ENCODE measurements around the gene EIF2S1. TPM values are rescaled to one million over a fixed set of nuclear protein-coding genes. Genes with fewer than 3 reads are reported as not detected.
A peak's percentile ranks its signal among the peaks of the same experiment; 100 is the strongest.

Gene EIF2S1
- total RNA-seq, 1 donor from 2014 or later: 80.1 TPM

DNA sequence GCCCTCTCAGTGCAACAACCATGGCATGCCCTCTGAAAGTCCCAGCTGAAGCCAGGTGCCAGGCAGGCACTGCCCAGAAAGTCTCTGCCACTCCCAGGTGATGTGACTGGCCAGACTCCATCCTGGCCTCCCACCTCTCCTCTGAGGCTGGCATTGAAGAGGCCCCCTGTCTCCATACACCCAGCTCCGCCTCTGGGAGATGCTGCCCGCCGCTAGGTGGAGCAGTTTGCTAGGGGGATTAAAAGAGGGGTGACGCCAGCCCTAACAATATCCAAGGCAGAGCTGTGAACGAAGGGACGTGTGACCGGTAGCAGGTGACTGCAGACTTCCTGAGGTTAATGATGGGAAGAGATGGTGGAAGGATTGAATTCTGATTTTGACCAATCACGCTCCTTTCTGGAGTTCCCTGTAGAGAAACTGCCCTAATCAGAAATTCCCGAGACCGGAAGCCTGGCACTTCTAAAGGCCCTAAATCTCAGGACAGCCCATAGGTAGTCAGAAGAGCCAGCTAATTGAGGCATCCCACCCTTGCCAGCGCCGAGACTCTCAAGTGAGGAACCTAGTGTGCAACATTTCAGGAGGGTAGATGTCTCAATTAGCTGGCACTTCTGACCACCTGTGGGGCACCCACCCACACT is 60.1 kb downstream of the EIF2S1 start:
- Histone ChIP-seq H3K4me3 (no peak overlapping the region), H3K27ac (no peak overlapping the region), H3K4me1 (no peaks in the 10 kb centered on the region), H3K36me3 (no peaks in the 10 kb centered on the region), H3K9me3 (no peaks in the 10 kb centered on the region), H3K27me3 (peaks cover 1% of the 10 kb centered on the region)
- TF ChIP-seq, protein P1, sequence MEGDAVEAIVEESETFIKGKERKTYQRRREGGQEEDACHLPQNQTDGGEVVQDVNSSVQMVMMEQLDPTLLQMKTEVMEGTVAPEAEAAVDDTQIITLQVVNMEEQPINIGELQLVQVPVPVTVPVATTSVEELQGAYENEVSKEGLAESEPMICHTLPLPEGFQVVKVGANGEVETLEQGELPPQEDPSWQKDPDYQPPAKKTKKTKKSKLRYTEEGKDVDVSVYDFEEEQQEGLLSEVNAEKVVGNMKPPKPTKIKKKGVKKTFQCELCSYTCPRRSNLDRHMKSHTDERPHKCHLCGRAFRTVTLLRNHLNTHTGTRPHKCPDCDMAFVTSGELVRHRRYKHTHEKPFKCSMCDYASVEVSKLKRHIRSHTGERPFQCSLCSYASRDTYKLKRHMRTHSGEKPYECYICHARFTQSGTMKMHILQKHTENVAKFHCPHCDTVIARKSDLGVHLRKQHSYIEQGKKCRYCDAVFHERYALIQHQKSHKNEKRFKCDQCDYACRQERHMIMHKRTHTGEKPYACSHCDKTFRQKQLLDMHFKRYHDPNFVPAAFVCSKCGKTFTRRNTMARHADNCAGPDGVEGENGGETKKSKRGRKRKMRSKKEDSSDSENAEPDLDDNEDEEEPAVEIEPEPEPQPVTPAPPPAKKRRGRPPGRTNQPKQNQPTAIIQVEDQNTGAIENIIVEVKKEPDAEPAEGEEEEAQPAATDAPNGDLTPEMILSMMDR (IDR thresholded peaks at IDR 0.05): peak; percentile 41
- intact Hi-C loops (cut with DNase I): no loop called here
- ATAC-seq (peak; percentile 43), DNase-seq (no peak)

DNA sequence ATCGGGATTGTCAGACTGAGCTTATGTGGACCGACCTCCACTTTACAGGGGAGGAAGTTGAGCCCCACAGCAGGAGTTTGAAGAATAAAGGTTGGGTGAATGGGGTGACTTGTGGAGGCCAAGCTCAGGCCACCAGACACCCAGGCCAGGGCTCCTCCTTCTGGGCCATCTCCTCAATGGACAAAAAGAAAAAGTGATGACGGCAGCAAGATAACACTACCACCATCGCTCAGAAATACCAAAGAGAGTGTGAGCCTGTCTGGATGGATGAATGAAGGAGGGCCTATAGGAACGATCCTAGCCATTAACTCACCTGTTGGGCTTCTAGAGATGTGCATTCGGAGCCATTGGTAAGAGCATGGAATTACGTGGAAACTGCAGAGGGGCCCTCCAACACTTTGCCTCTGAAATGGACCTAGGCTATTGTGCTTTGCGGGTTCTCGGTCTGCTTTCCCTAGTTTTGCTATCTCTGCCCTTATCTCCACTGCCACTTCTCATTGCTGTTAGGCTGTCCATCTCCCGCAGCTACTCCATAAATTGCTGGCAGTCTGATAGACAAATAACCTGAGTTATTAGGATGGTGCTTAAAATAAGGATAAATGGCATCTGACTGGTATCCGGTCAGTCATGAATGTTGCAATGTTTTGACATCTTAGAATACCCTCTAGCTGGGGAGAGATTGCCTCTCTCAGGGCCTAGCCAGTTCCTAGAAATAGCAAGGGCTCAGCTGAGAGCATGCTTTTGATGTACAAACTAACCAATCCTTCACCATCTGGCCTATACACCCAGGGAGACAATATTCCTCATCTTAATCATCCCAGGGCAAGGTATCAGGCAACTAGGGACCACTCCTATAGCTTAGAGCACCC is 61.5 kb downstream of the EIF2S1 start:
- intact Hi-C loops (cut with DNase I): no loop called here
- ATAC-seq (no peak), DNase-seq (no peak)
- peaks cover 7% of the 10 kb centered on the region for H3K27me3 ChIP-seq
- no peaks in the 10 kb centered on the region for H3K9me3 ChIP-seq
- no peaks in the 10 kb centered on the region for H3K36me3 ChIP-seq
- H3K27ac ChIP-seq: no peak overlapping the region
- H3K4me1 ChIP-seq: no peaks in the 10 kb centered on the region
- H3K4me3 ChIP-seq: no peak overlapping the region
- TF ChIP-seq, protein P1 (IDR thresholded peaks at IDR 0.05): no peak

DNA sequence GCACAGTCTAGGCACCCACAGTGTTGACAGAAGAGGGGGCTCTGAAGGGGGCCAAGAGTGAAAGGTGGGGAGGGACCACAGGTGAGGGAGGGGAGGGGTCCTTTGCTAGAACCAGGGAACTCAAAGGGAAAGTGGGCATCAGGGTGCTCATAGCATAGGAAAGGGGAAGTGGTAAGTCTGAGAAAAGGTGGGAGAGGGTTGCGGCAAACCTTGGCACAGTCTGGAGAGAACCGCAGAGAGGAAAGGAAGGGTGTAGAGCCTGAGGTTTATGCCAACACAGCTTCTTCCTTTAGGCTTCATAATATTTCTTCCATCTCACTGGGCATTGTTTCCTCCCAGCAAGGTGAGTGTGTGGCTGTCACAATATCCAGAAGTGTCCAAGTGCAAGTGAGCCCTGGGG is 63.3 kb downstream of the EIF2S1 start:
- no peak for DNase-seq
- Histone ChIP-seq H3K9me3 (no peaks in the 10 kb centered on the region), H3K4me1 (no peaks in the 10 kb centered on the region), H3K27me3 (peaks cover 7% of the 10 kb centered on the region), H3K27ac (no peak overlapping the region), H3K36me3 (no peaks in the 10 kb centered on the region), H3K4me3 (no peak overlapping the region)
- TF ChIP-seq, protein P1 (IDR thresholded peaks at IDR 0.05): no peak
- intact Hi-C loops (cut with DNase I): no loop called here
- ATAC-seq: peak; percentile 55

DNA sequence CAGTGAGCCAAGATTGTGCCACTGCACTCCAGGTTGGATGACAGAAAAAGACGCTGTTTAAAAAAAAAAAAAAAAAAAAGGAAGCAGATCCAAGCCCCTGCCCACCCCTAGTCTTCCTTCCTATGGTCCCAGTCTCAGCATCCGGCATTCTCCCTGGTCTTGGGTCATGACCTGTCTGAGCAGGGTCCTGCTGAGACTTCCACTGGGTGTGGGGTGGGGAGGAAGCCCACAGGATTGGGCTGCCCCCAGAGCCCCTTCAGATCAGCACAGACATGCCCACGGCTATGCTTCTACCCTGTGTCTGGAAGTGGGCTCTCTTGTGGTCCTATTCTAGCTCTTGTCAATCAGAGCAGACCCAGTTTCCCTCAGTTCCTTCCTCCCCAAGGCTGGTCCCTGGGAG is 64.4 kb downstream of the EIF2S1 start:
- ATAC-seq (no peak), DNase-seq (no peak)
- Histone ChIP-seq H3K9me3 (no peaks in the 10 kb centered on the region), H3K4me1 (no peaks in the 10 kb centered on the region), H3K27me3 (peaks cover 7% of the 10 kb centered on the region), H3K36me3 (no peaks in the 10 kb centered on the region), H3K4me3 (no peak overlapping the region), H3K27ac (no peak overlapping the region)
- TF ChIP-seq, protein P1 (IDR thresholded peaks at IDR 0.05): no peak
- intact Hi-C loops (cut with DNase I): no loop called here

DNA sequence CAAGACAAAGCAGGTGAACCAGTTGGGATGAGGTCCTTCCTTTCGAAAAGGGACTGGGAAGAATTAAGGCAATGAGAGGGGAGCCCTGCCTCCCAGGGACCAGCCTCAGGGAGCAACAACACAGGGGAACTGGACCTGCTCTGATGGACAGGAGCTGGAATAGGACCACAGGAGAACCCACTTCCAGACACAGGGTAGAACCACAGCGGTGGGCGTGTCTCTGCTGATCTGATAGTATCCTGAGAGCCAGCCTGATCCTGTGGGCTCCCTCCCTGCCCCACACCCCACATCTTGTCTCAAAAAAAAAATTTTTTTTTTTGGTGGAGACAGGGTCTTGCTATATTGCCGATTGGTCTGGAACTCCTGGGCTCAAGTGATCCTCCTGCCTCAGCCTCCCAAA is 65.5 kb downstream of the EIF2S1 start:
- TF ChIP-seq, protein P1 (IDR thresholded peaks at IDR 0.05): no peak
- H3K27ac ChIP-seq: no peak overlapping the region
- no peaks in the 10 kb centered on the region for H3K4me1 ChIP-seq
- intact Hi-C loops (cut with DNase I): loop anchor here (5.0 kb wide), 1 partner anchor 152 kb away; no protein-coding TSS in a partner anchor
- no peak overlapping the region for H3K4me3 ChIP-seq
- no peaks in the 10 kb centered on the region for H3K36me3 ChIP-seq
- ATAC-seq: no peak
- H3K9me3 ChIP-seq: no peaks in the 10 kb centered on the region
- no peak for DNase-seq
- H3K27me3 ChIP-seq: peaks cover 7% of the 10 kb centered on the region
